DOHH2 (cell line): ENCODE data around the gene PRKCH.

ENCODE experiments used
- CTCF ChIP-seq: fragments of 200-600 bp; sonication (generic); IDR thresholded peaks from one replicate; pipeline ENCODE4 v1.5.1; 2014; ENCODE audit warnings: antibody characterized with exemption, mild to moderate bottlenecking, low read depth, low read length; ENCODE audit not compliant: poor library complexity, severe bottlenecking
- EZH2phosphoT487 ChIP-seq: fragments of 200-600 bp; sonication (generic); IDR thresholded peaks from 2 replicates; pipeline ENCODE4 v1.6.1; 2017; ENCODE audit warnings: borderline replicate concordance, mild to moderate bottlenecking, antibody characterized with exemption, low read length, moderate library complexity, mixed read lengths

- TF ChIP-seq CTCF (no peak), EZH2phosphoT487 (no peak)
These were observed 142.4 kb downstream of the PRKCH start for GRCh38 chr14:61463664-61464285.
